Endothelial cell (in vitro differentiated cells): ENCODE measurements around the gene KCNB1. TPM values are rescaled to one million over a fixed set of nuclear protein-coding genes. Genes with fewer than 3 reads are reported as not detected.
A peak's percentile ranks its signal among the peaks of the same experiment; 100 is the strongest.

Experiments used
- DNase-seq: peaks from one replicate; pipeline ENCODE4 v3.0.0; 2021; ENCODE audit warnings: low spot score
- H3K27ac Mint-ChIP-seq: one replicate; pipeline ENCODE4 v1.8.0; 2021; ENCODE audit warnings: mixed read lengths, inconsistent platforms; ENCODE audit not compliant: unreplicated experiment
- H3K27me3 Mint-ChIP-seq: one replicate; pipeline ENCODE4 v1.8.0; 2021; ENCODE audit warnings: mild to moderate bottlenecking, moderate library complexity, mixed read lengths, inconsistent platforms; ENCODE audit not compliant: unreplicated experiment
- H3K36me3 Mint-ChIP-seq: one replicate; pipeline ENCODE4 v1.8.0; 2021; ENCODE audit warnings: mild to moderate bottlenecking, low read depth, mixed read lengths, inconsistent platforms; ENCODE audit not compliant: unreplicated experiment
- H3K4me1 Mint-ChIP-seq: one replicate; pipeline ENCODE4 v1.8.0; 2021; ENCODE audit warnings: mild to moderate bottlenecking, mixed read lengths, inconsistent platforms; ENCODE audit not compliant: unreplicated experiment
- H3K4me3 Mint-ChIP-seq: one replicate; pipeline ENCODE4 v1.8.0; 2021; ENCODE audit warnings: mild to moderate bottlenecking, mixed read lengths, inconsistent platforms; ENCODE audit not compliant: unreplicated experiment
- H3K9me3 Mint-ChIP-seq: one replicate; pipeline ENCODE4 v1.8.0; 2021; ENCODE audit warnings: mixed read lengths, inconsistent platforms; ENCODE audit not compliant: unreplicated experiment
- total RNA-seq: library from RNA; stranded (reverse); fragmentation: NEBNext Ultra II Directional; extraction: Animal tissue kit (Norgen Biotek cat#: 25700); gene quantifications from one replicate; pipeline ENCODE4 v1.2.1, GENCODE V29; 2021; ENCODE audit not compliant: unreplicated experiment
- TF ChIP-seq, protein P1 (sequence below): fragments of 200-600 bp; sonication (generic); IDR thresholded peaks from one replicate; pipeline ENCODE4 v1.5.0; 2021; ENCODE audit warnings: antibody characterized with exemption; ENCODE audit not compliant: unreplicated experiment

The KCNB1 gene
- total RNA-seq, 1 donor from 2014 or later: 0.36 TPM

DNA sequence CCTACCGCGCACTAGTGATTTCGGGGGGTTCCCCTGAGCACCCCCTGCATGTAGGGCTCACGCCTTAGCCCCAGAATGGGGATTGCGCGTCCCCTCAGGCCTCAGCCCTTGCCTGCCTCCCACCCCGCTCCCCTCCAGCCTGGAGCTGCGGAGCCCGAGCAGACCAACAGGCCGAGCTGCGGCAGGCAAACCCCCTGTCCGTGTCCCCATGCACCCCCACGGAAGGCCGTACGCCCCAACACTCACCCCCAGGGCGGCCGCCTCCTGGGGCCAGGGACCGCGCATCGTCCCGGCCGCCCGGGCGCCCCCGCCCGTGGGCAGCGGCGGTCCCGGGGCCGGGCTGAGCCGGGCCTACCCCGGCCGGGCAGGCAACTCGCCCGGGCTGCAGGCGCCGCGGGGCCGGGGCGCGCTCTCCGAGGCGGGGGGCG is 1.2 kb upstream of the KCNB1 start:
- no peak overlapping the region for H3K27ac Mint-ChIP-seq
- no peak overlapping the region for H3K4me3 Mint-ChIP-seq
- TF ChIP-seq, protein P1, sequence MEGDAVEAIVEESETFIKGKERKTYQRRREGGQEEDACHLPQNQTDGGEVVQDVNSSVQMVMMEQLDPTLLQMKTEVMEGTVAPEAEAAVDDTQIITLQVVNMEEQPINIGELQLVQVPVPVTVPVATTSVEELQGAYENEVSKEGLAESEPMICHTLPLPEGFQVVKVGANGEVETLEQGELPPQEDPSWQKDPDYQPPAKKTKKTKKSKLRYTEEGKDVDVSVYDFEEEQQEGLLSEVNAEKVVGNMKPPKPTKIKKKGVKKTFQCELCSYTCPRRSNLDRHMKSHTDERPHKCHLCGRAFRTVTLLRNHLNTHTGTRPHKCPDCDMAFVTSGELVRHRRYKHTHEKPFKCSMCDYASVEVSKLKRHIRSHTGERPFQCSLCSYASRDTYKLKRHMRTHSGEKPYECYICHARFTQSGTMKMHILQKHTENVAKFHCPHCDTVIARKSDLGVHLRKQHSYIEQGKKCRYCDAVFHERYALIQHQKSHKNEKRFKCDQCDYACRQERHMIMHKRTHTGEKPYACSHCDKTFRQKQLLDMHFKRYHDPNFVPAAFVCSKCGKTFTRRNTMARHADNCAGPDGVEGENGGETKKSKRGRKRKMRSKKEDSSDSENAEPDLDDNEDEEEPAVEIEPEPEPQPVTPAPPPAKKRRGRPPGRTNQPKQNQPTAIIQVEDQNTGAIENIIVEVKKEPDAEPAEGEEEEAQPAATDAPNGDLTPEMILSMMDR: no peak
- no peaks in the 10 kb centered on the region for H3K9me3 Mint-ChIP-seq
- no peaks in the 10 kb centered on the region for H3K36me3 Mint-ChIP-seq
- no peak for DNase-seq
- peaks cover 7% of the 10 kb centered on the region for H3K4me1 Mint-ChIP-seq
- peaks cover 12% of the 10 kb centered on the region for H3K27me3 Mint-ChIP-seq

DNA sequence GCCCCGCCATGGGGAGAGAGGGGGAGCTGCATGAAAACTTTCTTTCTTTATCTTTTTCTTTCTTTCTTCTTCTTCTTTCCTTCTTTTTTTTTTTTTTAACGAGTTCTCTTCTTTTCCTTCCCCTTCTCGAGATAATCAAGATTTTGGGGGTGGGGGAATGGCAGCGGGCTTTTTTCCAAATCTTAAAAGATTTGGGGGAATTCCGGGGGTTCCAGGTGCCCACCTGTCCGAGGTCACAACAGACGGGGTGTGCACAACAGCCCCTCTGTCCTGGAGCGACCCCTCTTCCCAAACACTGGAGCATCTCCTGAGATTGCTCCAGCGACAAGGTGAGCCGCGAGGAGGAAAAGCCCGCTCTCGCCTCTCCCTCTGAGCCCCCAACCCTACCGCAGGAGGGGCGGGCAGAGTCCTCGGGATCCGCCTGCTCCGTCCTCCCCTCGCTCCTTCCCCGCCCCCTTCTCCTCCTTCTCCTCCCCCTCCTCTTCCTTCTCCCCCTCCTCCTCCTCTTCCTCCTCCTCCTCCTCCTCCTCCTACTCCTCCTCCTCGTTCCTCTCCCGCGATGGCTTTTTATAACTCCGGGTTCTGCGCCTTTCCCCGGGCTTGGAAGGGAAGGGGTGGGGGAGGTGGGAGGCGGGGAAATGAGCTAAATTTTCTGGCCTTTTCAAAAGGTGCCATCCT is 689 bp upstream of the KCNB1 start:
- Mint-ChIP-seq H3K27ac (no peak overlapping the region), H3K36me3 (no peaks in the 10 kb centered on the region), H3K27me3 (peaks cover 12% of the 10 kb centered on the region), H3K9me3 (no peaks in the 10 kb centered on the region), H3K4me1 (peaks cover 7% of the 10 kb centered on the region), H3K4me3 (no peak overlapping the region)
- DNase-seq: no peak
- TF ChIP-seq, protein P1: no peak

DNA sequence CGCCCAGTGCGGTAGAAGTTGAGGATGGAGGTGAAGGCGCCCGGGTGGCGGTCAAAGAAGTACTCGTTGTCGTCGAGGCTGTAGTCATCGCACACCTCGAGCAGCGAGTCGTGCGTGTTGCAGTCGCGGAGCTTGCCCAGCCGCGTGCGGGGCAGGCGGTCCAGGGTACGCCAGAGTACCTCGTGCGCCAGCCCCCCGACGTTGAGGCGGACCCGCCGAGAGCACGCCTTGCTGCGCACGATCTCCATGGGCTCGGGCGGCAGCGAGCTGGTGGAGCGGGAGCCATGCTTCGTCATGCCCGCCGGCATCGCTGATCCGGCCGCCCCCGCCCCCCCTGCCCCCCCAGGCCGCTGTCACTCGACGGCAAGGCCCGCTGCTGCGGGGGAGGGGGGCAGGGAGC is 295 bp downstream of the KCNB1 start:
- Mint-ChIP-seq H3K36me3 (no peaks in the 10 kb centered on the region), H3K4me1 (peaks cover 7% of the 10 kb centered on the region), H3K4me3 (no peak overlapping the region), H3K9me3 (no peaks in the 10 kb centered on the region), H3K27ac (no peak overlapping the region), H3K27me3 (peaks cover 9% of the 10 kb centered on the region)
- TF ChIP-seq, protein P1: no peak
- no peak for DNase-seq

DNA sequence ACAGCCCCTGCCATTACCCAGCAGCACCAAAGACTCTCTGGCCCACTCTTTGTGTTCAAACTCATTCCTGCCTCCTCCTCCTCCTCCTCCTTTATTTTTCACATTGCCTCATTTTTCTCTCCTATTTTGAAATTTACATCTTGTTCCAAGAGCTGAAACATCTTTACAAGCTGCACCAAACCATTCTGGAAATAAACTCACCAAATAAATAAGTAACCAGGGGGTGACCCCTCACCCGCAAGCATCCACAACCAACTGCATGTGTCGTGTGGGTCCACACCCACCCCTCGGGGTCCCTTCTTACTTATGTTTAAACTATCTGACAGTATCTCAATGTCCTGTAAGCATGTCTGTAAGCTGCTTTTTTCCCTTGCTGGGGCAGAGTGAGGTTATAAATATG is 1.4 kb downstream of the KCNB1 start:
- Mint-ChIP-seq H3K9me3 (no peaks in the 10 kb centered on the region), H3K27ac (no peak overlapping the region), H3K36me3 (no peaks in the 10 kb centered on the region), H3K27me3 (peaks cover 9% of the 10 kb centered on the region), H3K4me1 (peaks cover 7% of the 10 kb centered on the region), H3K4me3 (peak overlapping the region; percentile 12)
- no peak for DNase-seq
- TF ChIP-seq, protein P1: no peak

DNA sequence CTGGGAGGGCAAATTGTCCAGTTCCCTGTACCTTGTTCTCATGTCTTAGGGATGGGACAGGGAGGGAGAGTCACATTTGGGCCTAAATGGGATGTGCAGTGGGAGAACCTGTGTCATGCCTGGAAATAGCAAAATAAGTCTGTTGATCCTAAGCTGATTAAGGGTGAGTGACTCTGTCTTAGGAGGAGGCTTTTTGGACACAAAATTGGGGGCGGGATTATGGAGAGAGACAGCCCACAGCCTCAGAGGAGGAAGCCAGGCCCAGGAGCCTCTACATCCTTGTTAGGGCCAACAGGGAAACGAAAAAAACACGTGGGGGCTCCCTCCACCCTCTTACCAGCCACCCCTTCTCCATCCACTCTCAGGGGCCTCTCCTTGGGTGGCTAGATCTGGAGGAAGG is 2.2 kb downstream of the KCNB1 start:
- no peak for DNase-seq
- Mint-ChIP-seq H3K4me1 (peaks cover 7% of the 10 kb centered on the region), H3K36me3 (no peaks in the 10 kb centered on the region), H3K9me3 (no peaks in the 10 kb centered on the region), H3K27ac (no peak overlapping the region), H3K4me3 (no peak overlapping the region), H3K27me3 (peaks cover 9% of the 10 kb centered on the region)
- TF ChIP-seq, protein P1: no peak
